IMR-90 (cell line): Measurements from ENCODE around the gene LRRC7. TPM values are rescaled to one million over a fixed set of nuclear protein-coding genes. Genes with fewer than 3 reads are reported as not detected.

Source experiments
- ATAC-seq: fragments of 200-7000 bp; cut with Tn5 transposase; 2 replicates; pipeline ENCODE4 v1.9.1; 2020; ENCODE audit warnings: low read depth, mild to moderate bottlenecking, moderate library complexity
- BruUV-seq: library from RNA; stranded (reverse); fragments of 400-500 nt; replicated peaks from 2 replicates; lab custom pipeline; 2021; lab: Mats Ljungman, UMichigan
- CTCF ChIA-PET: fragments of 300-600 bp; formaldehyde crosslinking; extraction: SDS; loops from one replicate; lab custom pipeline; 2021; ENCODE audit warnings: antibody characterized with exemption; lab: Yijun Ruan, JAX
- POLR2A ChIA-PET: fragments of 300-600 bp; sonication (Branson Sonifier 250); formaldehyde crosslinking; loops from one replicate; lab custom pipeline; 2022; ENCODE audit warnings: antibody characterized with exemption; ENCODE audit not compliant: unreplicated experiment; lab: Charles Lee
- DNase-seq: peaks from one replicate; pipeline ENCODE4 v3.0.0; 2013
- H2AFZ ChIP-seq: replicated peaks from 2 replicates; pipeline ENCODE3; 2013; ENCODE audit warnings: low read length, mild to moderate bottlenecking; ENCODE audit not compliant: poor library complexity
- H2AK5ac ChIP-seq: 2 replicates; pipeline ENCODE4 v1.6.1; 2013; ENCODE audit warnings: low read depth, low read length, inconsistent platforms
- H2AK9ac ChIP-seq: replicated peaks from 2 replicates; pipeline ENCODE3; 2013; ENCODE audit warnings: mild to moderate bottlenecking, low read depth, low read length, moderate library complexity; ENCODE audit not compliant: poor library complexity
- H2BK120ac ChIP-seq: 2 replicates; pipeline ENCODE4 v1.6.1; 2013; ENCODE audit warnings: low read depth, low read length, inconsistent platforms
- H2BK15ac ChIP-seq: 3 replicates; pipeline ENCODE4 v1.6.1; 2013; ENCODE audit warnings: low read depth, low read length, inconsistent platforms
- H2BK20ac ChIP-seq: 2 replicates; pipeline ENCODE4 v1.6.1; 2013; ENCODE audit warnings: low read depth, mild to moderate bottlenecking, inconsistent platforms, low read length, moderate library complexity
- H2BK5ac ChIP-seq: 2 replicates; pipeline ENCODE4 v1.6.1; 2013; ENCODE audit warnings: mild to moderate bottlenecking, low read depth, low read length, inconsistent platforms; ENCODE audit not compliant: poor library complexity, severe bottlenecking
- H3K14ac ChIP-seq: replicated peaks from 2 replicates; pipeline ENCODE4 v1.6.1; 2013; ENCODE audit warnings: low read depth, low read length, inconsistent platforms
- H3K18ac ChIP-seq: 2 replicates; pipeline ENCODE4 v1.6.1; 2013; ENCODE audit warnings: low read depth, low read length, control low read depth
- H3K23ac ChIP-seq: 2 replicates; pipeline ENCODE4 v1.6.1; 2013; ENCODE audit warnings: low read depth, low read length, inconsistent platforms
- H3K27ac ChIP-seq: 2 replicates; pipeline ENCODE4 v1.5.1; 2013; ENCODE audit warnings: mild to moderate bottlenecking, control low read depth, low read length; ENCODE audit not compliant: insufficient read depth
- H3K27me3 ChIP-seq: 2 replicates; pipeline ENCODE4 v1.6.1; 2013; ENCODE audit warnings: low read length; ENCODE audit not compliant: control insufficient read depth, insufficient read depth
- H3K36me3 ChIP-seq: 2 replicates; pipeline ENCODE4 v1.6.1; 2013; ENCODE audit warnings: low read length, mixed read lengths; ENCODE audit not compliant: control insufficient read depth, insufficient read depth
- H3K4ac ChIP-seq: 2 replicates; pipeline ENCODE4 v1.6.1; 2013; ENCODE audit warnings: low read depth, low read length, inconsistent platforms
- H3K4me1 ChIP-seq: 2 replicates; pipeline ENCODE4 v1.6.1; 2013; ENCODE audit warnings: low read length, mixed read lengths; ENCODE audit not compliant: control insufficient read depth, insufficient read depth
- H3K4me2 ChIP-seq: 2 replicates; pipeline ENCODE4 v1.6.1; 2013; ENCODE audit warnings: low read depth, mild to moderate bottlenecking, control low read depth, low read length, moderate library complexity
- H3K4me3 ChIP-seq: 2 replicates; pipeline ENCODE4 v1.5.1; 2013; ENCODE audit warnings: low read depth, mild to moderate bottlenecking, control low read depth, low read length, moderate library complexity; ENCODE audit not compliant: insufficient read depth
- H3K56ac ChIP-seq: 2 replicates; pipeline ENCODE4 v1.6.1; 2013; ENCODE audit warnings: low read length, inconsistent platforms; ENCODE audit not compliant: insufficient read depth; ENCODE audit errors: extremely low read depth
- H3K79me1 ChIP-seq, 2 experiments: 2 replicates each; pipeline ENCODE4 v1.6.1; 2013; ENCODE audit warnings: low read length in 2 of 2, inconsistent platforms in 1 of 2, low read depth in 1 of 2
- H3K9ac ChIP-seq: 2 replicates; pipeline ENCODE4 v1.6.1; 2013; ENCODE audit warnings: low read depth, low read length, control low read depth
- H3K9me1 ChIP-seq: 2 replicates; pipeline ENCODE4 v1.6.1; 2013; ENCODE audit warnings: low read length, inconsistent platforms; ENCODE audit not compliant: insufficient read depth
- H3K9me3 ChIP-seq: 2 replicates; pipeline ENCODE4 v1.6.1; 2013; ENCODE audit warnings: low read length; ENCODE audit not compliant: control insufficient read depth, insufficient read depth
- H4K20me1 ChIP-seq: 2 replicates; pipeline ENCODE4 v1.6.1; 2013; ENCODE audit warnings: low read length, inconsistent platforms; ENCODE audit not compliant: insufficient read depth
- H4K5ac ChIP-seq: 2 replicates; pipeline ENCODE4 v1.6.1; 2013; ENCODE audit warnings: mild to moderate bottlenecking, low read depth, low read length, control low read depth
- H4K8ac ChIP-seq, 2 experiments: 2 replicates each; pipeline ENCODE4 v1.6.1; 2013; ENCODE audit warnings: low read depth in 2 of 2, low read length in 2 of 2, control low read depth in 1 of 2, inconsistent platforms in 1 of 2
- H4K91ac ChIP-seq: 2 replicates; pipeline ENCODE4 v1.6.1; 2013; ENCODE audit warnings: low read depth, low read length, inconsistent platforms; ENCODE audit not compliant: insufficient read depth
- BHLHE40 ChIP-seq: fragments of 150-350 bp; IDR thresholded peaks from 2 replicates; pipeline ENCODE4 v1.6.1; 2016; ENCODE audit warnings: mild to moderate bottlenecking, low read depth, low read length
- MAFK ChIP-seq: IDR thresholded peaks from 2 replicates; pipeline ENCODE4 v1.6.1; 2012; ENCODE audit warnings: low read depth, low read length, improper control_type of control experiment
- MXI1 ChIP-seq: IDR thresholded peaks from 2 replicates; pipeline ENCODE4 v1.6.1; 2012; ENCODE audit warnings: low read depth, mild to moderate bottlenecking, low read length, moderate library complexity, borderline replicate concordance
- RAD21 ChIP-seq: IDR thresholded peaks from 2 replicates; pipeline ENCODE4 v1.6.1; 2012; ENCODE audit warnings: low read length, improper control_type of control experiment
- SMC3 ChIP-seq: fragments of 150-350 bp; IDR thresholded peaks from 2 replicates; pipeline ENCODE4 v1.6.1; 2016; ENCODE audit warnings: low read depth, mild to moderate bottlenecking, antibody characterized with exemption, low read length, moderate library complexity
- USF2 ChIP-seq: fragments of 150-350 bp; IDR thresholded peaks from 2 replicates; pipeline ENCODE4 v1.6.1; 2017; ENCODE audit warnings: mild to moderate bottlenecking, antibody characterized with exemption, low read length, low read depth
- WGBS, 2 experiments: methylation state at CpG; one replicate each; pipeline versions ENCODE4 v1.1.5 to v1.1.7; 2013; ENCODE audit warnings: missing lambda C conversion rate in 2 of 2; ENCODE audit not compliant: insufficient read length in 1 of 2; ENCODE audit errors: extremely low coverage in 2 of 2; 5-methylcytosine and 5-hydroxymethylcytosine counted together
- dilution Hi-C: fragments of 300-500 bp; cut with HindIII; formaldehyde crosslinking; loops from one replicate; pipeline ENCODE4 v1.14.3; 2018; ENCODE audit warnings: low sequenced_read_pairs; ENCODE audit not compliant: unreplicated experiment
- in situ Hi-C: fragments of 300-500 bp; cut with MboI; formaldehyde crosslinking; loops from 3 replicates; pipeline ENCODE4 v1.14.3; 2019; ENCODE audit warnings: low sequenced_read_pairs, inconsistent platforms, mixed read lengths
- intact Hi-C: fragments of 100-400 bp; cut with micrococcal nuclease; formaldehyde crosslinking; loops from 2 replicates; pipeline ENCODE4 v1.10.0; 2022
- polyA plus RNA-seq, 3 experiments: library from polyadenylated mRNA; depleted of rRNA; stranded (reverse); fragments of >200 nt; gene quantifications; 2 replicates each; pipeline ENCODE4 v1.2.3, GENCODE V29; 2012; ENCODE audit warnings: low replicate concordance in 1 of 3
- total RNA-seq: library from RNA; depleted of rRNA; stranded (reverse); fragments of >200 nt; gene quantifications from 2 replicates; pipeline ENCODE4 v1.2.3, GENCODE V29; 2012

LRRC7 gene
- total and polyA plus RNA-seq, 2 of the 4 experiments (the other 2 are of a cell fraction), result under 0.01 to 0.02 TPM

- Histone ChIP-seq H3K56ac (no peak overlapping the region), H4K8ac (no peak overlapping the region), H3K4ac (no peak overlapping the region), H2BK20ac (peak overlapping the region; percentile 57; the same call in 1 of the 2 replicates), H3K9ac (no peak overlapping the region), H2BK5ac (no peak overlapping the region), H3K9me1 (no peaks in the 10 kb centered on the region), H2AK5ac (no peak overlapping the region), H3K27me3 (no peaks in the 10 kb centered on the region), H4K5ac (no peak overlapping the region), H3K18ac (peak overlapping the region; percentile 50; the same call in 1 of the 2 replicates), H2AFZ (no peak overlapping the region), H3K79me1 (no peaks in the 10 kb centered on the region), H3K4me2 (no peak overlapping the region), H2BK15ac (no peak overlapping the region), H4K20me1 (no peaks in the 10 kb centered on the region), H3K9me3 (no peaks in the 10 kb centered on the region), H3K27ac (no peak overlapping the region), H3K4me3 (no peak overlapping the region), H2AK9ac (no peak overlapping the region), H4K91ac (no peak overlapping the region), H3K14ac (no peak overlapping the region), H3K23ac (no peak overlapping the region), H3K4me1 (peaks cover 4% of the 10 kb centered on the region), H2BK120ac (no peak overlapping the region), H3K36me3 (no peaks in the 10 kb centered on the region)
- dilution Hi-C loops (no loop called here), in situ Hi-C loops (no loop called here), intact Hi-C loops (no loop called here)
- POLR2A ChIA-PET, result no interaction called here
- CTCF ChIA-PET, result no interaction called here
- ATAC-seq (no peak), DNase-seq (no peak)
- no TSS peak for BruUV-seq
- TF ChIP-seq MAFK (peak; percentile 5; the same call in 1 of the 2 replicates), RAD21 (no peak), MXI1 (no peak), BHLHE40 (no peak), SMC3 (no peak), USF2 (no peak)
- WGBS, 2 experiments, result no CpG with 5 or more reads among the region's 1 CpG
Measured at GRCh38 chr1:70086897-70087296, 519.2 kb downstream of the LRRC7 start.
